ENCODE data around the gene ISL2.

ISL2 gene

GRCh38 chr15:76342058-76342381 is 5.4 kb downstream of the ISL2 start:
- DNase-seq (ENCODE audit: low read depth) = no peak

DNA sequence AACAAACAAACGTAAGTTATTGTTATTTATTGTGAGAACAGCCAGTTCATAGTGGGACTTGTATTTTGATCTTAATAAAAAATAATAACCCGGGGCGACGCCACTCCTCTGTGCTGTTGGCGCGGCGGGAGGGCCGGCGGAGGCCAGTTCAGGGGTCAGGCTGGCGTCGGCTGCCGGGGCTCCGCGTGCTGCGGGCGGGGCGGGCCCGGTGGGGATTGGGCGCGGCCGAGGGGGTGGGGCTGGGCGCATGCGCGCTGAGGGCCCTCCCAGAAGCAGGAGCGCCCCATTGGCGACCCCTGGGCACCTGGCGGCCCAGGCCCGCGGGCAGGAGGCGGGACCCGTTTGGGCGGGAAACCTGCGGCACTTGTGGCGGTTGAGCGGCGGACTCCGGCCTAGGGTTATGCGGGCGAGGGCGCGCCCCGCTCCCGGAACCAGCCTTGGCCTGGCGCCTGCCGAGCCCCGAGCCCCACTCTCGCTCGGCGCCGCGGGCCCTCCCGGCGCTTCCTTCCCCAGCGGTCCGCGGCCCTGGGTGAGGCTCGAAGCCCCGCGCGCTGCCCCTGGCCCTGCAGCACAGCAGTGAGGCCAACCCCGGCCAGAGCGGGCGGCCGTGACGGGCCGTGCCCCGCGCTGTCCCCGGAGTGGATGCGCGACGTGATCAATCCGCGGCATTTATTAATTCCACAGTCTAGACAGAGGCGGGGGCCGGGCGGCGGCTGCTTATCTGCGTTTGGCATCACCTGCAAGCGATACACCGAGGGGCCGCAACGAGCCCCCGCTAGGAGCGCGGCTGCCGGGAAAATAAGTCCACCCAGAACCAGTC is 6.0 kb downstream of the ISL2 start:
- no peak for DNase-seq (ENCODE audit: low read depth)

GRCh38 chr15:76343313-76343996 is 6.9 kb downstream of the ISL2 start:
- no peak for DNase-seq (ENCODE audit: low read depth)

GRCh38 chr15:76344893-76345582 is 8.5 kb downstream of the ISL2 start:
- no peak for DNase-seq (ENCODE audit: low read depth)

GRCh38 chr15:76345583-76345879 is 9.0 kb downstream of the ISL2 start:
- DNase-seq (ENCODE audit: low read depth) = no peak

DNA sequence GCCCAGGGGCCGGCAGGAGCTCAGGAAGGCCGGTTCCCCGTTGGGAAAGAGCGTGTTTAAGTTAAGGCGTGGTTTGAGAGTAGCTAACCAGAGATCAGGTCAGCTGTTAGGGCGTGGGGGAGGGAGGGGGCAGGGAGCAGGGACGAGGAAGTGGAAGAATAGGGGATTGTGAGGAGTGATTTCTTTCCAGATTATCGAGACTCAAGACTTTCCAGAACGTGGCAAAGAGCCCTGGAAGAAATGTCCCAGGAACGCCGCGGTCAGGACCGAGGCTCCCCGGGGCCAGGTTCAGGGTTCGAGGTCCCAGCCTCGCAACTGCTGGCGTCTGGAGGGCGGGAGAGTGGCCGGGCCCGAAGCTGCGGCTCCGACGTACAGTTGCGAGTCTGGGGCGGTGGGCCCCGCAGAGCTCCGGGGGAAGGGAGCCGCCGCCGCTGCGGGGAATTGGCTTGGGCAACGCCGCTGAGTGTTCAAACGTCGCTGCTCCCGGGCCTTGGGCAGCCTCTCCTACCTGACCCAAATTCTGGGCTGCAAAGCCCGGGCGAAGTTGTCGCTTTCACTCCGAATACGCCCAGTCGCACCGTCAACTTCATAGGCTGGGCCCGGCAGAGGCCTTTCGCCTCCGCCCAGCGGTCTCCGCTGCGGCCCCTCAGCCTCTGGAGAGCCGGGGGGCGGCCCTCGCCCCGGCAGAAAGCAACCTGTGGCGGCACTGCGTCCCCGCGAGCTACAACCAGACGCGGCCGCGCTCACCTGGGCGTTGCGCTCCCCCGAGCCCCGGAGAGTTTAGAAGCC is 9.5 kb downstream of the ISL2 start:
- no peak for DNase-seq (ENCODE audit: low read depth)

GRCh38 chr15:76346669-76347481 is 10.3 kb downstream of the ISL2 start:
- no peak for DNase-seq (ENCODE audit: low read depth)

DNA sequence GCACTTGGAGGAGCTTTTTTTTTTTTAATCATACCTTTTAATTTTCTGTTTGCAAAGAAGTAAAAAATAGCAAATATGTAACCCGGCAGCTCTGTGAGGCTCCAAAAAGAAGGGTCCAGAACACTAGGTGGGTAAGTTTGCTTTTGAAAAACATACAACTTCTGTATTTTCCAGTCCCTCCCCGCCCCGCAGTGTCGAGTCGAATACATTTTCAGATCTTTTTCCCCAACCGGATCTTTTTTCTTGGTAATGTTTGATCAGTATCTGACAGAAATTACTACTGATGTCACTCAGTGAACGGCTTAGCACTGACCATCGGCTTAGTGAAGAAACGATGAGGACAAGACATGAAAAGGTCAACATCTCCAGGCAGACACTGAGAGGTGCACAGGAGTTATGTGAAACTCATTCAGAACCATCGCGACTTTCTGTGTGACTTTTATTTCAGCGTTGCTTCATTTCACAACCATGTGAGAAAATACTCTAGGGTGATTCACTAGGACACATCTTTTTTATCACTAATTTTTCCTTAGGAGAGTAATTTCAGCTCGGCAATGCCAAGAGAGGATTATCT is 11.0 kb downstream of the ISL2 start:
- DNase-seq (ENCODE audit: low read depth) = no peak

DNA sequence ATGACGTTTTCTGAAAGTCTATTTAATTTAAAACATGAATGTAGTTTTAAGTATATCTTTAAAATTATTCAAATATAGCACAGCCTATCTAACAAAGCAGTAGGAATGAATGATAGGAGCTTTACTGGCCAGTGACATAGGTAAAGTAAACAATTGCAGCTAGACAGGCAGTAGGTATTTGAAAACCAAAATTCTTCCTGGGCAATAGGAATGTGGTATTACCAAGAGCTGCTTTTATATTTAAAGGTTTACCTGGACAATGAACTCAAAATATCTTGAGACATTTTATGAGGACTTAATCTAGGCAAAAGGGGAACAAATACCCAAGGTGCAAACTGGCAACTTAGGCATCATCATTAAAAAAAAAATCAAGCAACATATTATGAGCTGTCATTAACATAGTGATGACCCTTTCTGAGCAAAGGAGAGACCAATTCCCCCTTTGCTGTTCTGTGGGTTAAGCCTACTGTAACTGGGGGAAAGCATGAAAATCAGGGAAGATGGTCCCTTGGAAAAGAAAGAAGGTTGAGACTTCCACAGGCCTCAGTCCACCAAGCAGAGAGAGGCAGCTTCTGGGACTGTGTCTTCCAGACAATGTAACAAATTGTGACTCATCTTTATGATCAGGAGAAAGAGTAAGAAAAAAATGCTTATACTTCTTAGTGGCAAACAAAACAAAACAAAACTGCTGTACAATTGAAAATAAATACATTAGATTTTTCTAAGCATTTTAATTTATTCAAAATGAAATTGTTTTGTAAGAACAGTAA is 12.9 kb downstream of the ISL2 start:
- no peak for DNase-seq (ENCODE audit: low read depth)

DNA sequence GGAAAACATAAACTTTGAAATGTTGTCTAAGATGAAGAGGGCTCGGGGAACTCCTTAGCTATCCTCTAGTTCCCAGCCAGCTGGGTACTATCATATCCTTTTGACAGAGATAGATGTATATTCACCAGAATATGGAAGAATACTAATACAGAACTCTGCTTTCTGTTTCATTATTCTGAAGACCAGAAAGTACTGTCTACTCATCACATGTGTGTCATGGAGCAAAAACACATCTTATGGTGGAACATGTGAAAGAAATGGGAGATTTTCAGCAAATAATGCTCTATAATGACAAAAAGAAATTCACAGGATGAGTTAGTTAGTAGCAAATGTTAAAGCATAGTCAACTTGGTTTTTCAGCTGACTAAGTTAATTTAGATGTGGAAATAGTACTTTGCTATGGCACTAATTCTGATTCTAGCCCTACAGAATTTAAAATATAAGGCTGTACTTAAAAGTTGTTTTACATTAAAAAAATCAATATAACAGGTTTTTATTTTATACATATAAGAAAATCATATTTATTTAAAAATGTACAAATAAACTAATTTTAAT is 16.5 kb downstream of the ISL2 start:
- no peak for DNase-seq (ENCODE audit: low read depth)

GRCh38 chr15:76353903-76354302 is 17.3 kb downstream of the ISL2 start:
- no peak for DNase-seq (ENCODE audit: low read depth)

DNA sequence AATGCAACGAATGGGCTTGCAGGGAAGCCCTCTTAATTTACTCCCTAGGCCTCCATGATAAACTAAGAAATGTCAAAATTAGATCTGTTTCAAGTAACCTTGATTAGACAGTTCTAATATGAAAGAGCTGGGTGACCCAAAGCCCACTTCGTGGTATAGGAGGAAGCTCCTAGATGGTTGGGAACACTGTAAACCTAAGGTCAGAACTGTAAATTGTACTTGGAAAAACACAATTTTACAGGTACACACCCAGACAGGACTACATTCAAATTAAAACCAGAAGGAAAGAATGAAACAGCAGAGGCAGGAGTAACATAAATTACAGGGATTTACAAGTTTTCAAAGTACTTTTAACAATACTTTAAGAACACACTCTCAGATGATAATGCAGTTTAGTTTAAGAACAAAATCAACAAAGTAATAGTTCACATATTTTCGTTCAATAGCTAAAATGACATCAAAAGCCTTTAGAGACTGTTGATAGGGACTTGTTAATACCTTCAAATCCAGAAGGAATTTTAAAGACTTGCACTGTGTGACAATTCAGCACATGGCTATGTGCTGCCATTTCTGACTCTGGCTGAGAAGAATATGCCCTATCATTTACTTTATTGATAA is 18.4 kb downstream of the ISL2 start:
- DNase-seq (ENCODE audit: low read depth) = no peak

GRCh38 chr15:76358453-76358852 is 21.9 kb downstream of the ISL2 start:
- DNase-seq (ENCODE audit: low read depth) = no peak

DNA sequence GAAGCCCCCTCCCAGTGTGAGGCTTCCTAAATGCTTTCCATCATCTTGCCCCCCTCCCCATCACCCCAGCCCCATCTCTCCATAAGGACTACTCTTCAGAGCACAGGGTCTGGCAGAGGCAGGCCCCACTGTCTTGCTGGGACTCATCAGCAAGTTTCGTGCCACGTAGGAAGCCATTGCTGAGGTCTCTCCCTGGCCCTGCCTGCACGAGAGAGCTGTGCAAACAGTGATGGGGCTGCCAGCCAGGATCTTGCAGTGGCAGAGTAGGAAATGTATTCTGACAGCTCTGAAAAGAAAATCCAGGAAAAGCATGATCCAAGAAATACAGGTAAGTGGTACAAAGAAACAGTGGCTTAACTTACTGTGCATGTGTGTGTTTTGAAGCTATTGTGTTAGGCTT is 22.6 kb downstream of the ISL2 start:
- DNase-seq (ENCODE audit: low read depth) = no peak

- no peak for DNase-seq (ENCODE audit: low read depth)
These were observed 23.8 kb downstream of the ISL2 start for GRCh38 chr15:76360416-76360815.

- DNase-seq (ENCODE audit: low read depth) = no peak
These were observed 26.7 kb downstream of the ISL2 start for GRCh38 chr15:76363251-76363650.

GRCh38 chr15:76366714-76367113 is 30.1 kb downstream of the ISL2 start:
- no peak for DNase-seq (ENCODE audit: low read depth)

DNA sequence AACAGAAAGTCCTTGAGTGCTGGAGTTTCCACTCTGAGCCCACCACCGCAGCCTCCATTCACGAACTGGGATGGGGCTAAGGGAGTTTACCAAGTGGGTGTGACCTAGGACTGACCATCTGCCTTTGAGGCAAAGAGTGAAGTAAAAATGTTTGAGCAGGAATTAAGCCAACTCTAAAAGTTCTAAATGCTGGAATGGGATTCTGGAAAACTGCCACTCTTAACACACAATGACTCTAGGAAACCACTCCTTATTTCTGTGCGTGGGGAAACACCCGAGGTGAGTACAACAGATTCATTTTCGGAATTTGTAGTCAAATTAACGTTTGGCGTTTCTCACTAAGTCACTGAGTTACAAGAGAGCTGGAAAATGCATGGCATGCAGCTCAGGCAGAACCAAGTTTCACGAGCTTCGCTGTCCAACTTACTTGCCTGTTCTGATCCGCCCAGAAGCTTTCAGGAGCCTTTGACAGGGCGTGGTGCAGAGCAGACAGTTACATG is 31.6 kb downstream of the ISL2 start:
- DNase-seq (ENCODE audit: low read depth) = no peak

- DNase-seq (ENCODE audit: low read depth) = no peak
These were observed 39.5 kb downstream of the ISL2 start for GRCh38 chr15:76376029-76376428.

DNA sequence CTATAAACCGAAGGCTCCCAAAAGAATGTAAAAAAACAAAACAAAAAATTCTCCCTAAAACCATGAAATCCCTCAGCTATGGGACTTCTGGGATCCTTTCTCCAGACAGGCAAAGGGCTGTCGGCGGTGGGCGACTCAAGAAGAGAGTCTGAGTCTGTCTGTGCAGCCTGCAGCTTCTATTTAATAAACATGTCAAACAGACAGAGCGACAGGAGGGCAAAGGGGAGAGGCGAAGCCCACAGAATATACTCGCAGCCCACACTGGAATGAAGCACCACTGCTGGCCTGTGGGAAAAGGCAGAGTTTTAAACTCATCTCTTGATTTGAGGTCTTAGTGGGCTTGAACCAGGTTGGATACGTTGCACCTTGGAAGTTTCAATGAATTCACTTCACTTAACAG is 40.2 kb downstream of the ISL2 start:
- DNase-seq (ENCODE audit: low read depth) = no peak
